Nephron progenitor cell (in vitro differentiated cells): ENCODE results near the gene CCDC124.
"Not testable (repeated sequence)": the region's sequence is repeated elsewhere in the genome, so short reads cannot be mapped to it uniquely, and the experiment has no call there.

Source experiments
- DNase-seq: peaks from one replicate; pipeline ENCODE4 v3.0.0; 2021
- H3K27ac Mint-ChIP-seq: 2 replicates; pipeline ENCODE4 v1.8.0; 2021; ENCODE audit warnings: mild to moderate bottlenecking, moderate library complexity, mixed read lengths
- H3K27me3 Mint-ChIP-seq: 2 replicates; pipeline ENCODE4 v1.8.0; 2021; ENCODE audit warnings: mild to moderate bottlenecking, low read depth, mixed read lengths; ENCODE audit not compliant: poor library complexity
- H3K36me3 Mint-ChIP-seq: 2 replicates; pipeline ENCODE4 v1.8.0; 2021; ENCODE audit warnings: low read depth, mixed read lengths
- H3K4me1 Mint-ChIP-seq: 2 replicates; pipeline ENCODE4 v1.8.0; 2021; ENCODE audit warnings: mixed read lengths
- H3K4me3 Mint-ChIP-seq: 2 replicates; pipeline ENCODE4 v1.8.0; 2021; ENCODE audit warnings: mild to moderate bottlenecking, moderate library complexity, mixed read lengths
- H3K9me3 Mint-ChIP-seq: 2 replicates; pipeline ENCODE4 v1.8.0; 2021; ENCODE audit warnings: mild to moderate bottlenecking, moderate library complexity, mixed read lengths
- CTCF ChIP-seq: fragments of 200-600 bp; sonication (generic); IDR thresholded peaks from 2 replicates; pipeline ENCODE4 v1.5.0; 2021; ENCODE audit warnings: antibody characterized with exemption

The CCDC124 gene

GRCh38 chr19:17932485-17933338 is at the start of gene CCDC124:
CCDC124 (plus strand) TSS chr19:17933015; CDS start chr19:17936421, 3,406 bp downstream.
- Mint-ChIP-seq H3K27ac (peak within 1 kb of the TSS; percentile 98), H3K4me3 (peak within 1 kb of the TSS; percentile 95), H3K27me3 (peaks cover 20% of the 10 kb centered on the region), H3K36me3 (peaks cover 4% of the 10 kb centered on the region), H3K9me3 (no peaks in the 10 kb centered on the region), H3K4me1 (peaks cover 18% of the 10 kb centered on the region)
- DNase-seq: peak; percentile 90
- peak; percentile 86 for TF ChIP-seq CTCF

GRCh38 chr19:17883627-17884410 is 49.0 kb upstream of the CCDC124 start:
- Mint-ChIP-seq H3K27ac (no peak overlapping the region), H3K36me3 (no peaks in the 10 kb centered on the region), H3K4me3 (no peak overlapping the region), H3K27me3 (peaks cover 37% of the 10 kb centered on the region), H3K4me1 (no peaks in the 10 kb centered on the region), H3K9me3 (no peaks in the 10 kb centered on the region)
- DNase-seq: no peak
- TF ChIP-seq CTCF: no peak

- Mint-ChIP-seq H3K27ac (no peak overlapping the region), H3K27me3 (peaks cover 34% of the 10 kb centered on the region), H3K9me3 (no peaks in the 10 kb centered on the region), H3K36me3 (no peaks in the 10 kb centered on the region), H3K4me1 (no peaks in the 10 kb centered on the region), H3K4me3 (no peak overlapping the region)
- no peak for TF ChIP-seq CTCF
- no peak for DNase-seq
Measured at GRCh38 chr19:17886515-17886914, 46.3 kb upstream of the CCDC124 start.

GRCh38 chr19:17887221-17887620 is 45.6 kb upstream of the CCDC124 start:
- H3K4me1 Mint-ChIP-seq, H3K9me3 Mint-ChIP-seq, H3K36me3 Mint-ChIP-seq, H3K4me3 Mint-ChIP-seq, DNase-seq, H3K27ac Mint-ChIP-seq: not testable (repeated sequence)
- H3K27me3 Mint-ChIP-seq: peaks cover 35% of the 10 kb centered on the region

- no peak overlapping the region for H3K27ac Mint-ChIP-seq
- no peaks in the 10 kb centered on the region for H3K9me3 Mint-ChIP-seq
- TF ChIP-seq CTCF: no peak
- H3K4me1 Mint-ChIP-seq: no peaks in the 10 kb centered on the region
- H3K36me3 Mint-ChIP-seq: no peaks in the 10 kb centered on the region
- H3K27me3 Mint-ChIP-seq: peaks cover 46% of the 10 kb centered on the region
- DNase-seq: no peak
- H3K4me3 Mint-ChIP-seq: no peak overlapping the region
Measured at GRCh38 chr19:17888260-17888659, 44.6 kb upstream of the CCDC124 start.

GRCh38 chr19:17889609-17890214 is 43.1 kb upstream of the CCDC124 start:
- Mint-ChIP-seq H3K4me3 (no peak overlapping the region), H3K27me3 (peaks cover 52% of the 10 kb centered on the region), H3K36me3 (no peaks in the 10 kb centered on the region), H3K4me1 (no peaks in the 10 kb centered on the region), H3K9me3 (no peaks in the 10 kb centered on the region), H3K27ac (no peak overlapping the region)
- TF ChIP-seq CTCF: no peak
- peak; percentile 86 for DNase-seq
